ENCODE measurements around the gene ATRX.

Gene ATRX

GRCh38 chrX:77597511-77597910, 188.5 kb downstream of the ATRX start:
- CTCF ChIA-PET: interaction anchor here (0.6 to 0.9 kb wide), 3 partner anchors 10 to 87 kb away, joined by 3 read pairs; no protein-coding TSS in a partner anchor
- DNase-seq (ENCODE audit: low read depth, low spot score): no peak
- no peak for TF ChIP-seq CTCF (IDR thresholded peaks at IDR 0.05; ENCODE audit: insufficient read depth, low read length, missing control alignments)
- H3K4me3 ChIP-seq (ENCODE audit: low read depth, low read length): no peak overlapping the region
- POLR2A ChIA-PET: no interaction called here

GRCh38 chrX:77597090-77597489, 188.9 kb downstream of the ATRX start:
- ChIA-PET POLR2A (no interaction called here), CTCF (interaction anchor here (0.6 to 0.9 kb wide), 3 partner anchors 10 to 87 kb away, joined by 3 read pairs; no protein-coding TSS in a partner anchor)
- no peak for TF ChIP-seq CTCF (IDR thresholded peaks at IDR 0.05; ENCODE audit: insufficient read depth, low read length, missing control alignments)
- no peak for DNase-seq (ENCODE audit: low read depth, low spot score)
- H3K4me3 ChIP-seq (ENCODE audit: low read depth, low read length): no peak overlapping the region

- H3K4me3 ChIP-seq (ENCODE audit: low read depth, low read length): no peak overlapping the region
- TF ChIP-seq CTCF (IDR thresholded peaks at IDR 0.05; ENCODE audit: insufficient read depth, low read length, missing control alignments): no peak
- no peak for DNase-seq (ENCODE audit: low read depth, low spot score)
- ChIA-PET POLR2A (no interaction called here), CTCF (interaction anchor here (0.9 kb wide), 1 partner anchor 13 kb away, joined by 4 read pairs; no protein-coding TSS in a partner anchor)
Measured at GRCh38 chrX:77595848-77596247, 190.2 kb downstream of the ATRX start.

- POLR2A ChIA-PET: no interaction called here
- CTCF ChIA-PET: no interaction called here
- no peak overlapping the region for H3K4me3 ChIP-seq (ENCODE audit: low read depth, low read length)
- DNase-seq (ENCODE audit: low read depth, low spot score): no peak
- TF ChIP-seq CTCF (IDR thresholded peaks at IDR 0.05; ENCODE audit: insufficient read depth, low read length, missing control alignments): no peak
Measured at GRCh38 chrX:77572322-77572721, 213.7 kb downstream of the ATRX start.

GRCh38 chrX:77565278-77565677, 220.7 kb downstream of the ATRX start:
- no peak for TF ChIP-seq CTCF (IDR thresholded peaks at IDR 0.05; ENCODE audit: insufficient read depth, low read length, missing control alignments)
- CTCF ChIA-PET: no interaction called here
- POLR2A ChIA-PET: no interaction called here
- no peak for DNase-seq (ENCODE audit: low read depth, low spot score)
- no peak overlapping the region for H3K4me3 ChIP-seq (ENCODE audit: low read depth, low read length)

- ChIA-PET CTCF (no interaction called here), POLR2A (no interaction called here)
- no peak for TF ChIP-seq CTCF (IDR thresholded peaks at IDR 0.05; ENCODE audit: insufficient read depth, low read length, missing control alignments)
- no peak for DNase-seq (ENCODE audit: low read depth, low spot score)
- H3K4me3 ChIP-seq (ENCODE audit: low read depth, low read length): no peak overlapping the region
Measured at GRCh38 chrX:77564823-77565222, 221.2 kb downstream of the ATRX start.
